ENCODE measurements around the gene AHR. TPM values are rescaled to one million over a fixed set of nuclear protein-coding genes. Genes with fewer than 3 reads are reported as not detected.

The AHR gene
- total and polyA plus RNA-seq, 2 donors (not counting 3 experiments of a cell fraction or from before 2014, with no cell fraction given): 4.8 to 31.8 TPM

DNA sequence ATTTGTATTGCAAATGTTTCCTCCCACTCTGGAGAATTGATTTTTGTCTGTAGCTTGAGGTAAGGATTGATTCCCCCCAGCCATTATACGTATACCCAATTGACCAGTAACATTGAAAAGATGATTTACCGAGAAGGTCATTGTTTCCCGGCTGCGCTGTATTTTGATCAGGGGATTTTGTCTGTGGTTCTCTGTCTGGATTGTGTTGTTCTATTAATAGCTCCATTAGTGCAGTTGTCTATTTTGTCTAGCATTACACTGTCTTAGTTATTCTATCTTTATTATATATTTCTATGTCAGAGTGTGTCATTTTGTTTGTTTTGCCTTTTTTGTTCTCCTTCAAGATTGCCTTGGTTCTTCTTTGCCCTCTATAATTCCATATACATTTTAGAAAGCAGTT lies 37.7 kb downstream of the AHR start:
- Histone ChIP-seq H3K9me1 (replicated peaks; ENCODE audit: control insufficient read depth, extremely low read depth, insufficient read depth, low read length) (no peaks in the 10 kb centered on the region), H2AFZ (ENCODE audit: low read depth, low read length) (no peak overlapping the region), H3K27me3 (ENCODE audit: control insufficient read depth in 2 of 2, insufficient read depth in 2 of 2, low read length in 2 of 2) (no peaks in the 10 kb centered on the region), H3K27ac (ENCODE audit: insufficient read depth, low read depth, low read length) (no peak overlapping the region), H3K4me2 (ENCODE audit: insufficient read depth, low read length) (no peak overlapping the region), H3K36me3 (ENCODE audit: control insufficient read depth in 2 of 2, extremely low read depth in 1 of 2, insufficient read depth in 2 of 2, low read length in 2 of 2) (peaks cover 2 to 8% of the 10 kb centered on the region in 2 experiments), H4K20me1 (replicated peaks; ENCODE audit: control insufficient read depth, extremely low read depth, insufficient read depth, low read length) (no peaks in the 10 kb centered on the region), H3K9ac (replicated peaks; ENCODE audit: extremely low read depth, insufficient read depth, low read length) (no peak overlapping the region), H3K79me2 (ENCODE audit: control insufficient read depth, insufficient read depth, low read length) (peaks cover 3% of the 10 kb centered on the region), H3K4me3 (replicated peaks in 1 of 3; ENCODE audit: insufficient read depth in 1 of 3, low read depth in 1 of 3, low read length in 3 of 3) (no peak overlapping the region), H3K4me1 (ENCODE audit: control insufficient read depth, extremely low read depth, insufficient read depth, low read length) (peaks cover 11% of the 10 kb centered on the region), H3K9me3 (replicated peaks; ENCODE audit: control insufficient read depth, insufficient read depth, low read length) (no peaks in the 10 kb centered on the region)
- intact Hi-C loops (cut with micrococcal nuclease): no loop called here
- FAIRE-seq (no peak), DNase-seq (ENCODE audit: low read depth, low spot score) (no peak)
- dilution Hi-C loops (cut with MboI; ENCODE audit: extremely low pct_ligation_motif_present, low sequenced_read_pairs): no loop called here
- TF ChIP-seq FOS (IDR thresholded peaks at IDR 0.05; ENCODE audit: borderline replicate concordance, insufficient read depth, low read length) (no peak), POLR2AphosphoS5 (IDR thresholded peaks at IDR 0.05; ENCODE audit: insufficient read depth, low read depth, low read length) (no peak), JUN (IDR thresholded peaks at IDR 0.05; ENCODE audit: borderline replicate concordance, insufficient read depth, insufficient read length, low read depth) (no peak), POLR2A (IDR thresholded peaks at IDR 0.05; ENCODE audit: low read depth, low read length) (no peak), EZH2 (IDR thresholded peaks at IDR 0.05; ENCODE audit: borderline replicate concordance, low read depth, low read length, severe bottlenecking) (no peak), GATA2 (IDR thresholded peaks at IDR 0.05; ENCODE audit: insufficient read depth, insufficient read length, low read depth, low read length) (no peak), MYC (IDR thresholded peaks at IDR 0.05; ENCODE audit: low read depth, low read length) (no peak)
- TF ChIP-seq, protein P1, sequence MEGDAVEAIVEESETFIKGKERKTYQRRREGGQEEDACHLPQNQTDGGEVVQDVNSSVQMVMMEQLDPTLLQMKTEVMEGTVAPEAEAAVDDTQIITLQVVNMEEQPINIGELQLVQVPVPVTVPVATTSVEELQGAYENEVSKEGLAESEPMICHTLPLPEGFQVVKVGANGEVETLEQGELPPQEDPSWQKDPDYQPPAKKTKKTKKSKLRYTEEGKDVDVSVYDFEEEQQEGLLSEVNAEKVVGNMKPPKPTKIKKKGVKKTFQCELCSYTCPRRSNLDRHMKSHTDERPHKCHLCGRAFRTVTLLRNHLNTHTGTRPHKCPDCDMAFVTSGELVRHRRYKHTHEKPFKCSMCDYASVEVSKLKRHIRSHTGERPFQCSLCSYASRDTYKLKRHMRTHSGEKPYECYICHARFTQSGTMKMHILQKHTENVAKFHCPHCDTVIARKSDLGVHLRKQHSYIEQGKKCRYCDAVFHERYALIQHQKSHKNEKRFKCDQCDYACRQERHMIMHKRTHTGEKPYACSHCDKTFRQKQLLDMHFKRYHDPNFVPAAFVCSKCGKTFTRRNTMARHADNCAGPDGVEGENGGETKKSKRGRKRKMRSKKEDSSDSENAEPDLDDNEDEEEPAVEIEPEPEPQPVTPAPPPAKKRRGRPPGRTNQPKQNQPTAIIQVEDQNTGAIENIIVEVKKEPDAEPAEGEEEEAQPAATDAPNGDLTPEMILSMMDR (IDR thresholded peaks at IDR 0.05; ENCODE audit: extremely low read depth in 1 of 2, insufficient read depth in 1 of 2, low read depth in 1 of 2, low read length in 2 of 2): no peak
- TF ChIP-seq, protein P2, sequence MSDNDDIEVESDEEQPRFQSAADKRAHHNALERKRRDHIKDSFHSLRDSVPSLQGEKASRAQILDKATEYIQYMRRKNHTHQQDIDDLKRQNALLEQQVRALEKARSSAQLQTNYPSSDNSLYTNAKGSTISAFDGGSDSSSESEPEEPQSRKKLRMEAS (IDR thresholded peaks at IDR 0.05; ENCODE audit: insufficient read depth, insufficient read length): no peak
- BruUV-seq (replicated peaks): no TSS peak
- ChIA-PET POLR2A (no interaction called here), CTCF (interaction anchor here (1.0 to 1.3 kb wide), 3 partner anchors 34 to 410 kb away, joined by 3 read pairs; no protein-coding TSS in a partner anchor)

All from endothelial cell of umbilical vein (primary cell).